Stomach (tissue), 4 donors: ENCODE results near the gene TSPYL2.

Experiments used
- EP300 ChIP-seq: sonication (generic); formaldehyde crosslinking; IDR thresholded peaks from one replicate; pipeline ENCODE4 v1.6.1; 2017; ENCODE audit warnings: antibody characterized with exemption
- POLR2A ChIP-seq, 4 donors: fragments of 450-650 bp; IDR thresholded peaks; one replicate each; pipeline ENCODE4 v1.6.1; 2016; ENCODE audit warnings: antibody characterized with exemption in 4 of 4, control low read depth in 2 of 4, mild to moderate bottlenecking in 1 of 4, moderate library complexity in 1 of 4
- POLR2AphosphoS5 ChIP-seq, 3 donors: sonication (generic); formaldehyde crosslinking; IDR thresholded peaks; one replicate each; pipeline ENCODE4 v1.6.1; 2016; ENCODE audit warnings: antibody characterized with exemption in 3 of 3
- TF ChIP-seq, protein P1 (sequence below), 7 experiments: fragments of 450-650 bp in 4 of 7; fragments of 200-600 bp in 3 of 7; sonication (generic) in 3 of 7; IDR thresholded peaks; one replicate each; pipeline ENCODE4 v1.5.1; 2016 to 2019; ENCODE audit warnings: antibody characterized with exemption in 7 of 7, control low read depth in 2 of 7, mild to moderate bottlenecking in 1 of 7

DNA sequence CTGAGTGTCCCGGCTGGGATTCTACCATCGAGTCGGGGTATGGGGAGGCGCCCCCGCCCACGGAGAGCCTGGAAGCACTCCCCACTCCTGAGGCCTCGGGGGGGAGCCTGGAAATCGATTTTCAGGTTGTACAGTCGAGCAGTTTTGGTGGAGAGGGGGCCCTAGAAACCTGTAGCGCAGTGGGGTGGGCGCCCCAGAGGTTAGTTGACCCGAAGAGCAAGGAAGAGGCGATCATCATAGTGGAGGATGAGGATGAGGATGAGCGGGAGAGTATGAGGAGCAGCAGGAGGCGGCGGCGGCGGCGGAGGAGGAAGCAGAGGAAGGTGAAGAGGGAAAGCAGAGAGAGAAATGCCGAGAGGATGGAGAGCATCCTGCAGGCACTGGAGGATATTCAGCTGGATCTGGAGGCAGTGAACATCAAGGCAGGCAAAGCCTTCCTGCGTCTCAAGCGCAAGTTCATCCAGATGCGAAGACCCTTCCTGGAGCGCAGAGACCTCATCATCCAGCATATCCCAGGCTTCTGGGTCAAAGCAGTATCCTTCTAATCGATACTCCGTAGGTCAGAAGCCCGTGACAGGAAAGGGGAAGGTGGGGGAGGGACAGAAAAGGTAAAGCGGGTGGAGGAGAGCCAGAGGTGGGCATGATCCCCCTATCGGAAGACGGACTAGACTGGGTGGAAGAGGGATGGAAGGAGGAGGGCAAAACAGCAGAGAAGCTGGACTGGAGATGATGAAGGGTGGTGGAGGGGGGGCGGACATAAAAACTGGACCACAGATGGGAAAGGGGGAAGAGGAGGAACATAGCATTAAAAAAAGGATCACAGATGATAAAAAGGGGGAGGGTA, 828 bp downstream of the TSPYL2 start:
- TF ChIP-seq, protein P1, sequence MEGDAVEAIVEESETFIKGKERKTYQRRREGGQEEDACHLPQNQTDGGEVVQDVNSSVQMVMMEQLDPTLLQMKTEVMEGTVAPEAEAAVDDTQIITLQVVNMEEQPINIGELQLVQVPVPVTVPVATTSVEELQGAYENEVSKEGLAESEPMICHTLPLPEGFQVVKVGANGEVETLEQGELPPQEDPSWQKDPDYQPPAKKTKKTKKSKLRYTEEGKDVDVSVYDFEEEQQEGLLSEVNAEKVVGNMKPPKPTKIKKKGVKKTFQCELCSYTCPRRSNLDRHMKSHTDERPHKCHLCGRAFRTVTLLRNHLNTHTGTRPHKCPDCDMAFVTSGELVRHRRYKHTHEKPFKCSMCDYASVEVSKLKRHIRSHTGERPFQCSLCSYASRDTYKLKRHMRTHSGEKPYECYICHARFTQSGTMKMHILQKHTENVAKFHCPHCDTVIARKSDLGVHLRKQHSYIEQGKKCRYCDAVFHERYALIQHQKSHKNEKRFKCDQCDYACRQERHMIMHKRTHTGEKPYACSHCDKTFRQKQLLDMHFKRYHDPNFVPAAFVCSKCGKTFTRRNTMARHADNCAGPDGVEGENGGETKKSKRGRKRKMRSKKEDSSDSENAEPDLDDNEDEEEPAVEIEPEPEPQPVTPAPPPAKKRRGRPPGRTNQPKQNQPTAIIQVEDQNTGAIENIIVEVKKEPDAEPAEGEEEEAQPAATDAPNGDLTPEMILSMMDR (IDR thresholded peaks at IDR 0.05), result no peak
- TF ChIP-seq POLR2AphosphoS5 (IDR thresholded peaks at IDR 0.05) (no peak), POLR2A (IDR thresholded peaks at IDR 0.05) (no peak), EP300 (no peak)
